Neural cell (in vitro differentiated cells): ENCODE measurements around the gene TACC2. TPM values are rescaled to one million over a fixed set of nuclear protein-coding genes. Genes with fewer than 3 reads are reported as not detected.

Source experiments
- H2AFZ ChIP-seq: fragments of 200-600, 300-800 bp; sonication (generic), shearing (Covaris generic); 2 replicates; pipeline ENCODE4 v1.6.0; 2014; ENCODE audit warnings: low read depth, mild to moderate bottlenecking, antibody characterized with exemption, low read length, moderate library complexity
- H3F3A ChIP-seq: fragments of 200-600 bp; shearing (Covaris generic); 2 replicates; pipeline ENCODE4 v1.6.1; 2016; ENCODE audit warnings: mild to moderate bottlenecking, moderate library complexity, mixed read lengths, antibody characterized with exemption, low read length; ENCODE audit not compliant: insufficient read depth, poor library complexity, severe bottlenecking
- H3K27ac ChIP-seq: fragments of 200-600, 300-800 bp; sonication (generic), shearing (Covaris generic); 2 replicates; pipeline ENCODE4 v1.5.1; 2014; ENCODE audit warnings: mild to moderate bottlenecking, low read length, moderate library complexity
- H3K27me3 ChIP-seq: fragments of 300-800, 200-600 bp; sonication (generic), shearing (Covaris generic); 2 replicates; pipeline ENCODE4 v1.6.0; 2014; ENCODE audit warnings: mild to moderate bottlenecking, low read depth, low read length, moderate library complexity; ENCODE audit not compliant: insufficient read depth
- H3K36me3 ChIP-seq: fragments of 300-800, 200-600 bp; sonication (generic), shearing (Covaris generic); 2 replicates; pipeline ENCODE4 v1.5.1; 2014; ENCODE audit warnings: mild to moderate bottlenecking, antibody characterized with exemption, low read length, moderate library complexity; ENCODE audit not compliant: insufficient read depth
- H3K4me2 ChIP-seq: fragments of 300-800, 200-600 bp; sonication (generic), shearing (Covaris generic); 2 replicates; pipeline ENCODE4 v1.6.0; 2014; ENCODE audit warnings: mild to moderate bottlenecking, low read length
- H3K4me3 ChIP-seq: fragments of 300-800, 200-600 bp; sonication (generic), shearing (Covaris generic); 2 replicates; pipeline ENCODE4 v1.5.1; 2014; ENCODE audit warnings: mild to moderate bottlenecking, low read length, moderate library complexity
- H3K79me2 ChIP-seq: fragments of 200-600 bp; shearing (Covaris generic); replicated peaks from 2 replicates; pipeline ENCODE4 v1.6.0; 2014; ENCODE audit warnings: mild to moderate bottlenecking, low read length, moderate library complexity; ENCODE audit not compliant: insufficient read depth
- H3K9ac ChIP-seq: fragments of 300-800, 200-600 bp; sonication (generic), shearing (Covaris generic); 2 replicates; pipeline ENCODE4 v1.6.1; 2016; ENCODE audit warnings: mild to moderate bottlenecking, low read length, mixed read lengths
- H3K9me2 ChIP-seq: fragments of 200-600 bp; shearing (Covaris generic); 2 replicates; pipeline ENCODE4 v1.6.1; 2016; ENCODE audit warnings: mild to moderate bottlenecking, low read length, mixed read lengths; ENCODE audit not compliant: insufficient read depth
- H3K9me3 ChIP-seq: fragments of 200-600, 300-800 bp; sonication (generic), shearing (Covaris generic); 2 replicates; pipeline ENCODE4 v1.6.1; 2016; ENCODE audit warnings: mild to moderate bottlenecking, mixed run types, low read length, moderate library complexity, mixed read lengths
- H4K20me1 ChIP-seq: fragments of 200-600 bp; shearing (Covaris generic); 2 replicates; pipeline ENCODE4 v1.6.1; 2016; ENCODE audit warnings: mild to moderate bottlenecking, mixed run types; ENCODE audit not compliant: insufficient read depth
- CTCF ChIP-seq: fragments of 450-650 bp; IDR thresholded peaks from 2 replicates; pipeline ENCODE4 v1.5.1; 2014; ENCODE audit warnings: antibody characterized with exemption, mild to moderate bottlenecking, moderate library complexity; ENCODE audit not compliant: poor library complexity, severe bottlenecking
- EP300 ChIP-seq: fragments of 450-650 bp; conservative IDR thresholded peaks from 2 replicates; pipeline ENCODE4 v1.6.1; 2014; ENCODE audit warnings: antibody characterized with exemption, mild to moderate bottlenecking, moderate library complexity; ENCODE audit not compliant: poor library complexity, severe bottlenecking
- EZH2 ChIP-seq: fragments of 200-600, 300-800 bp; shearing (Covaris generic), sonication (generic); IDR thresholded peaks from 2 replicates; pipeline ENCODE4 v1.6.1; 2014; ENCODE audit warnings: antibody characterized with exemption, low read length, borderline replicate concordance, mild to moderate bottlenecking; ENCODE audit not compliant: insufficient read depth, poor library complexity, severe bottlenecking
- MXI1 ChIP-seq: fragments of 450-650 bp; conservative IDR thresholded peaks from 2 replicates; pipeline ENCODE4 v1.6.1; 2014; ENCODE audit warnings: antibody characterized with exemption, mild to moderate bottlenecking; ENCODE audit not compliant: poor library complexity, severe bottlenecking
- POLR2AphosphoS5 ChIP-seq: IDR thresholded peaks from 2 replicates; pipeline ENCODE4 v1.6.1; 2012
- RAD21 ChIP-seq: fragments of 450-650 bp; conservative IDR thresholded peaks from 2 replicates; pipeline ENCODE4 v1.6.1; 2014; ENCODE audit warnings: antibody characterized with exemption, mild to moderate bottlenecking, moderate library complexity
- REST ChIP-seq: IDR thresholded peaks from 2 replicates; pipeline ENCODE4 v1.6.1; 2012; ENCODE audit warnings: borderline replicate concordance
- SMC3 ChIP-seq: fragments of 450-650 bp; conservative IDR thresholded peaks from 2 replicates; pipeline ENCODE4 v1.6.1; 2014; ENCODE audit warnings: antibody characterized with exemption, mild to moderate bottlenecking, moderate library complexity; ENCODE audit not compliant: poor library complexity
- TAF1 ChIP-seq: IDR thresholded peaks from 2 replicates; pipeline ENCODE4 v1.6.1; 2012; ENCODE audit warnings: low read depth
- polyA plus RNA-seq: library from polyadenylated mRNA; depleted of rRNA; stranded (reverse); fragments of >200 nt; gene quantifications from 2 replicates; pipeline ENCODE4 v1.2.3, GENCODE V29; 2014

Gene TACC2
- polyA plus RNA-seq, 1 donor from 2014 or later: 17.6 TPM

GRCh38 chr10:122290833-122291532 lies 302.0 kb downstream of the TACC2 start:
- Histone ChIP-seq H3K9me2 (no peaks in the 10 kb centered on the region), H3F3A (no peaks in the 10 kb centered on the region), H3K9ac (no peak overlapping the region), H3K9me3 (no peaks in the 10 kb centered on the region), H4K20me1 (no peaks in the 10 kb centered on the region), H3K27me3 (no peaks in the 10 kb centered on the region), H3K79me2 (no peaks in the 10 kb centered on the region), H3K27ac (no peak overlapping the region), H3K36me3 (no peaks in the 10 kb centered on the region), H3K4me3 (no peak overlapping the region), H2AFZ (no peak overlapping the region), H3K4me2 (no peak overlapping the region)
- TF ChIP-seq TAF1 (no peak), RAD21 (no peak), MXI1 (no peak), EP300 (no peak), REST (no peak), CTCF (no peak), EZH2 (no peak), POLR2AphosphoS5 (no peak), SMC3 (no peak)

- no peaks in the 10 kb centered on the region for H3K79me2 ChIP-seq
Observed at GRCh38 chr10:122291739-122292138, 302.8 kb downstream of the TACC2 start.

More at GRCh38 chr10:122291739-122292138, 302.8 kb downstream of the TACC2 start:
- H3K9ac ChIP-seq: no peak overlapping the region
- no peak overlapping the region for H3K4me2 ChIP-seq
- TF ChIP-seq RAD21 (no peak), EZH2 (no peak), REST (no peak), POLR2AphosphoS5 (no peak), SMC3 (no peak), EP300 (no peak), MXI1 (no peak), CTCF (no peak), TAF1 (no peak)
- H3K4me3 ChIP-seq: no peak overlapping the region
- H3K9me2 ChIP-seq: no peaks in the 10 kb centered on the region
- no peak overlapping the region for H3K27ac ChIP-seq
- no peaks in the 10 kb centered on the region for H3K27me3 ChIP-seq
- no peaks in the 10 kb centered on the region for H3F3A ChIP-seq
- H3K36me3 ChIP-seq: no peaks in the 10 kb centered on the region
- H4K20me1 ChIP-seq: no peaks in the 10 kb centered on the region
- H2AFZ ChIP-seq: no peak overlapping the region
- no peaks in the 10 kb centered on the region for H3K9me3 ChIP-seq
